Keratinocyte (primary cell): ENCODE measurements around the gene MAP4K1.

ENCODE experiments used
- CTCF ChIP-seq, 3 experiments: IDR thresholded peaks in 1 of 3; conservative IDR thresholded peaks in 1 of 3; optimal IDR thresholded peaks in 1 of 3; 2 replicates in 2 of 3; 3 replicates in 1 of 3; pipeline versions ENCODE3 to v1.5.1; 2011; ENCODE audit warnings: low read length in 3 of 3, mild to moderate bottlenecking in 3 of 3, moderate library complexity in 2 of 3, control low read depth in 1 of 3, inconsistent platforms in 1 of 3; ENCODE audit not compliant: insufficient read depth in 2 of 3; ENCODE audit errors: extremely low read depth in 1 of 3
- EZH2 ChIP-seq: IDR thresholded peaks from one replicate; pipeline ENCODE4 v1.6.1; 2012; ENCODE audit warnings: inconsistent platforms, mild to moderate bottlenecking, low read length, moderate library complexity

DNA sequence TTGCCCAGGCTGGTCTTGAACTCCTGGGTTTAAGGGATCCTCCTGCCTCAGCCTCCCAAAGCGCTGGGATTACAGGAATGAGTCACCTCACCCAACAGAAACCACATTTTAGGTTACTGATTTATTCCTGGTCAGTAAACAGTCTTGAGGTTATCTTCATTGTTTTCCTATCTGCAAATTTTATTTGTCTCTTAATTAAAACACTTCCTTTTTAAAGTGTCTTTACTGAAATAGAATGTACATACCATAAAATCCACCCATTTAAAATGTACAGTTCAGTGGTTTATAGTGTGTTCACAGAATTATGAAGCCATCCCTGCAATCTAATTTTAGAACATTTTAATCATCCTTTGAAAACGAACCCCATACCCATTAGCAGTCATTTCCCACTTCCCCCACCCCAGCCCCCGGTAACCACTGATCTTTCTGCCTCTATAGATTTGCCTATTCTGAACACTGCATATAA is 63.0 kb downstream of the MAP4K1 start:
- TF ChIP-seq EZH2 (no peak), CTCF (optimal IDR thresholded peaks at IDR 0.05 in 1 of 3, IDR thresholded peaks at IDR 0.05 in 1 of 3, conservative IDR thresholded peaks at IDR 0.05 in 1 of 3; ENCODE audit: extremely low read depth in 1 of 3, insufficient read depth in 2 of 3, low read length in 3 of 3) (no peak)
